Measurements from ENCODE around the gene G6PC2. TPM values are rescaled to one million over a fixed set of nuclear protein-coding genes. Genes with fewer than 3 reads are reported as not detected.

G6PC2 gene
- total RNA-seq, 1 donor from 2014 or later, result 0.35 TPM

- no peak for DNase-seq (ENCODE audit: low spot score)
Measured at GRCh38 chr2:168945508-168945907, 44.4 kb downstream of the G6PC2 start.

- DNase-seq (ENCODE audit: low spot score), result no peak
Measured at GRCh38 chr2:168948621-168949212, 47.6 kb downstream of the G6PC2 start.

GRCh38 chr2:168949324-168949723, 48.2 kb downstream of the G6PC2 start:
- no peak for DNase-seq (ENCODE audit: low spot score)

- DNase-seq (ENCODE audit: low spot score), result no peak
Measured at GRCh38 chr2:168951871-168952270, 50.8 kb downstream of the G6PC2 start.

GRCh38 chr2:168952424-168952823, 51.3 kb downstream of the G6PC2 start:
- DNase-seq (ENCODE audit: low spot score), result no peak

- no peak for DNase-seq (ENCODE audit: low spot score)
Measured at GRCh38 chr2:168954256-168954655, 53.2 kb downstream of the G6PC2 start.

GRCh38 chr2:168955321-168955720, 54.2 kb downstream of the G6PC2 start:
- no peak for DNase-seq (ENCODE audit: low spot score)

- no peak for DNase-seq (ENCODE audit: low spot score)
Measured at GRCh38 chr2:168956392-168956791, 55.3 kb downstream of the G6PC2 start.

Other genes starting within 250 kb of the G6PC2 start
- 62.1 TPM for gene NOSTRIN, start 98.7 kb upstream of the G6PC2 start, total RNA-seq
- gene SPC25, start 10.9 kb upstream of the G6PC2 start, total RNA-seq, result 0.32 TPM
- gene ABCB11, start 130.0 kb downstream of the G6PC2 start, total RNA-seq, result 0.06 TPM
- gene DHRS9, start 168.3 kb downstream of the G6PC2 start, total RNA-seq, result 2.8 TPM

Data from mesenteric fat pad (tissue), 1 donor.